Measurements from ENCODE around the gene CD69.

Gene CD69

GRCh38 chr12:9760699-9761418 lies at the start of gene CD69:
CD69 (minus strand) TSS chr12:9760901; CDS start chr12:9760820, 81 bp downstream.
- ATAC-seq: peak; percentile 70
- DNase-seq: peak; percentile 75

DNA sequence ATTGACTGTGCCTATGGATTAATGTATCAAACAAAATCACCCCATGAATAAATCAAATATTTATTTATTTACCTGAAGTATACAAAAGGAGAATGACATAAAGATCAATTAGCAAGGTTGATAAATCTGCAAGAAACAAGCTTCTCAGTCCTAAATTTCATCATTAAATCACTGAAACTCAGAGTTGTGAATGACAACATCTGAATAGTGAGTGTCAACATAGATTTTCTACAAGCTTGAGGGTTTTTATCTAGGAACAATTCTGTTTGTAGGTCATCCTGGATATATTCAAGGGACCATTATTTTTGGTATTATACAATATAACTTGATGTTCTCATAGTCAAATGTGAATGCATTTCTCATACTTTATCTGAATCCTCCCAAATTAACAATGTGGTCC lies 49.2 kb upstream of the CD69 start:
- ATAC-seq: no peak

GRCh38 chr12:9809338-9809737 lies 48.6 kb upstream of the CD69 start:
- no peak for DNase-seq
- no peak for ATAC-seq

More for the DNA sequence above, 49.2 kb upstream of the CD69 start:
- DNase-seq: no peak

- ATAC-seq: no peak
- no peak for DNase-seq
Observed at GRCh38 chr12:9808504-9808903, 47.8 kb upstream of the CD69 start.

DNA sequence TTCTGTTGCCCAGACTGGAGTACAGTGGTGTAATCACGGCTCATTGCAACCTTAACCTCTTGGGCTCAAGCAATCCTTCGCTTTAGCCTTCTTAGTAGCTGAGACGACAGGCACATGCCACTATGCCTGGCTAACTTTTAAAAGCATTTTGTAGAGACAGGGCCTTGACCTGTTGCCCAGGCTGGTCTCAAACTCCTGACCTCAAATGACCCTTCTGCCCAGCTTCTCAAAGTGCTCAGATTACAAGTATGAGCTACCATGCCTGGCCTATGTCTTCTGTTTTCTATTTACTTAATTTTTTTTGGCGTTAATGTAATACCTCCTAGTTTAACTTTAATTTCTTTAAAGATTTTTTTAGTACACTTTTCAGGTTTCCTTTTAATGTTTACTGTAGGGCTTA lies 46.0 kb upstream of the CD69 start:
- DNase-seq: no peak
- ATAC-seq: no peak

DNA sequence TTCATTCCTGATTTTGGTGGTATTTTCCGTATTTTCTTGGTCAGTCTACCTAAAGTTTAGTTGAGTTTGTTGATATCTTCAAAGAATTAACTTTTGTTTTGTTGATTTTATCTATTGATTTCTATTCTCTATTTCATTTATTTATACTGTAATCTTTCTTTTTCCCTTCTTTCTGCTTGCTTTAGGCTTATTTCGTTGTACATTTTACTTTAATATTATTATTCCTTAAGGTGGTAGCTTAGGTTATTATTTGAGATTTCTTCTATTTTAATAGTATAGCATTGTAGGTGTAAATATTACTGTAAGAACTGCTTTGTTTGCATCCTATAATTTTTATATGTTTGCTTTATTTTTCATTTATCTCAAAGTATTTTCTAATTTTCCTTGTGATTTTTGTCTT lies 45.2 kb upstream of the CD69 start:
- ATAC-seq (no peak), DNase-seq (no peak)

GRCh38 chr12:9799961-9800360 lies 39.3 kb upstream of the CD69 start:
- no peak for ATAC-seq
- no peak for DNase-seq

DNA sequence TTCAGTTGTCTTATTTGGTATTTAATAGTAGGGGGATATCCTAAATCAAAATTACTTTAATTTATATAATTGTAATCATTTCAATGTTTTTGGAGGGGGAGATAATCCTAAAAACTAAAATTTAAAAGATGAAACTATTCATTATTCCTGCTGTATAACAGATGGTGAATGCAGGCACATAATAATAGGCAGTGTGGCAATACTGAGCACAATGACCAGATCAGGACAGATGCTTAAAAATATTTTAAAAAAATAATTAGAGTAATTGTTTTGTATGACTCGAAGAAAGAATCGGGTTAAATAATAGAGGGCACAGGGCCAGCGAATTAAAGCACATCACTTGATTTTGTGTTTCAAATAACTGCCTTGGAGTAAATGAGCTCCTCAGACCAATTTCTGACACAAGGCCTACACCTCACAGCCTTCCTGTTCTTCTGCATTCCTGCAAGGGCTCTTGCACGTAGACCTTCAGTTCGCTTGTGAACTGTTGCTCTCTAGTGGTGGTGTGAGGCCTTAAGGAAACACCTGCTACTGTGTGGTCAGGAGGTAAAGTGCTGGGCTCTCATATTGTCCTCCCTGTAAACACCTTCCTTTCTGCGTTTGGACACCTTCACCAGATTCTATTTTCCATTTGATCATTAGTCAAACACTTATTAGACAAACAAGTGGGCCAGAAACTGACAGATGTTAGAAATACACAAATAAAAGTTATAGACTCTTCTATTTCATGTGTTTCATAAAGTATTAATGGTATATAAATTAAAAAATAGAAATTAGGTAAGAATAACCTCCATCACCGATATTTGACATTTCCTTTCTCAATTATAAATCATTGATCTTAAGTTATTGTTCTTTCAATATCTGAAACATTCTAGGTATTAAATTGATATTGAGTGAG lies 37.3 kb upstream of the CD69 start:
- DNase-seq (peak; percentile 57), ATAC-seq (peak; percentile 98)

DNA sequence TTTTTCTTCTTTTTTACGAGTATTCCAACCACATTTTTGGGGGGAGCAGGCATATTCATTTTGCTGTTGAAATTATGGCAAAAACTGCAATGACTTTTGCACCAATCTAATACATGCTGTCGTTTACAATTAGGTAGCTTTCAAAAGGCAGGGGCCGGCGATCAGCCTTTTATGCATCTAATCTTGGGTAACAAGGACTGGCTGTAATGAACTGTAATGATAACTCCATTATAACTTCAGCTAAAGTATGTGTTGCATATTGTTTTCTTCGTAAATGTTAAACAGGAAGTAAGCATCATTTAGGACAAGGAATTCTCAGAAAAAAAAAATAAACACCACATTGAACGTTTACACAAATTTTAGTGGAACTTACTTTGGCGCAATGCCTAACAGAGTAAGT lies 36.3 kb upstream of the CD69 start:
- DNase-seq: no peak
- no peak for ATAC-seq

DNA sequence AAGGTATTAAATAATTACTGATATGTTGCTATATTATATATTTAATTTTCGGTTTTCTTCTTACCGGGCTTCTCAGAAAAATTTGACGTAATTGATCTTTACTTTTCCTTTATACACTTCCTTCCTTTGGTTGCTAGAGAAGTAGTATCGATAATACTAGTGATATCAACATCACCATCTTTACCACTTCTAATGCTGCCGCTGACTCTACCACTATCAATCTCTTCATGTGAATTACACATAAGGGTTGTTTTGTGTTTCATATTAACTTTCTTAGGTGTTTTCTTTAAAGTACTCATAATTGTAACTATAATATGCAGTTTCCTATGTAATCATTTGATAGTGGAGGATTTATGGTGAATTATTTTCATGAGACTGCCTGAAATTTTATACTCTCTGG lies 35.6 kb upstream of the CD69 start:
- ATAC-seq: no peak

GRCh38 chr12:9795945-9796344 lies 35.2 kb upstream of the CD69 start:
- ATAC-seq (no peak), DNase-seq (no peak)

More for the DNA sequence above, 35.6 kb upstream of the CD69 start:
- no peak for DNase-seq

GRCh38 chr12:9794484-9795093 lies 33.9 kb upstream of the CD69 start:
- ATAC-seq (peak; percentile 34), DNase-seq (no peak)

DNA sequence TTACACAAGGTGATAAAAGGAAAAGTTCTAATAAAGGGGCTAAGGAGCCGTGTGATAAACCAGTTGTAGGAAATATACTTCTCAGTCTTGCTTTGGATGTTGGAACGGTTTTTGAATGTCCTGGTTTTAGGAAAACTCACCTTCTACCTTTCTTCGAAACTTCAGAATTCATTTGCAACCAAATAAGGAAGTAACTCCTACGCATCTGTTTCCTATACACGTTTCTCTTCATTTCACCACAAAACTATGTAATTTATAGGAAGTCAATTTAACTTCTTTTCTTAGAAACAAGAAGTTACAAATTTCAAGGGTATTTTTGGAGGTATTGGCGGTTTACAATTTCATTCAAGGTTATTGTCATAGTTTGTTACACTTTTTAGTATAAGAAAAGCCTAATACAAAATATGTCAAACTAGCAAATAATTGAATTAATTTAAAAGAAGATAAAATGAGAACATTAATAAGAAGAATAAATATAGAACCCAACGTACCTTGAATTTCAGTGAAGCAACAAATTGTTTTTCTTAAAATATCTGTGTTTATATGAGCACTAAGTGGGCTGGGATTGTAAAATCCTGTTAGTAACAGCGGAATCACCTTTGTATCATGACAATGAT lies 33.2 kb upstream of the CD69 start:
- ATAC-seq (no peak), DNase-seq (no peak)

GRCh38 chr12:9792961-9793617 lies 32.4 kb upstream of the CD69 start:
- DNase-seq (no peak), ATAC-seq (peak; percentile 37)

- ATAC-seq (no peak), DNase-seq (no peak)
Observed at GRCh38 chr12:9792185-9792900, 31.6 kb upstream of the CD69 start.

GRCh38 chr12:9786726-9787717 lies 26.3 kb upstream of the CD69 start:
- no peak for DNase-seq
- no peak for ATAC-seq

GRCh38 chr12:9784816-9785215 lies 24.1 kb upstream of the CD69 start:
- no peak for DNase-seq
- ATAC-seq: no peak

- ATAC-seq (no peak), DNase-seq (no peak)
Observed at GRCh38 chr12:9784326-9784725, 23.6 kb upstream of the CD69 start.

DNA sequence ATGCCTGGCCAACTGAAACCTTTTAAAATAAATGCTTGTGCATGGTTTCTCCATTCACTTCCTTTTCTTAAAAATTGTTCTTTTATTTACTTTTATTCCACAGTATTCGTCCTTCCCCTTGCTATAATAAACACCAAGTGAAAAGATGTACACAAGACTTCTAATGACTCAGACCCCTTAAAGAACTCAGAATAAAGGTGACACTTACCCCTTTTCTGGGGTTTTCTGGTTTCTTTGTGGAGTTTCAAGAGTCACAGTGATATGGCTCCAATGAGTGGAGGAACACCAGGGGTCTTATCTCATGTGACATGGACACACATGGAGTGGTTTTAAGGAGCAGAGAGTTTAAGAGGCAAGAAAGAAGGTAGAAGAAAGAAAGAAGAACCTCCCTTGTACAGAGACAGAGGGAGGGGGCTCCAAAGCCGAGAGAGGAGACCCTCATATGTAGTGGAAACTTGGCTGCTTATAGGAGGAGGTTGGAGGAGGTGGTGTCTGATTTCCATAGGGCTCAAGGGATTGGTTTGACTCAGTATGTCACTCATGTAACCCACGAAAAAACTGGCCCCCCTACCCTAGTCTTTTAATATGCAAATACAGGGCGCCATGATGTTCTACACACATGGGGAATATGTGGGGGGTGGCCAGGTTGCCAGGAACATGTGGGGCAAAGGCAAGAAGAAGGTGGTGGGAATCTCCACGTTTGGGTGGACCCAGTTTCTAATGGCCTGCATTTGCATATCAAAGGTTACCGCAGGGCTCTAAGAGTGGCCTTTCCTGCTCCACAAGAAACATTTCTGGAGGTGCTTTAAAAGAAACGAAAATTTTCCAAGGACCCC lies 22.1 kb upstream of the CD69 start:
- no peak for DNase-seq
- peak; percentile 72 for ATAC-seq

All from stimulated activated naive CD8-positive, alpha-beta T cell treated with anti-CD3 and anti-CD28 coated beads, Interleukin-15, Interleukin-2, amounts not matched to agents 100 U/mL and 50 U/mL, for 24 hours (primary cell).